Cardiac muscle cell (in vitro differentiated cells and primary cell): ENCODE data around the gene ST14. TPM values are rescaled to one million over a fixed set of nuclear protein-coding genes. Genes with fewer than 3 reads are reported as not detected.

Experiments
- DNase-seq, 2 donors: peaks; one replicate each; pipeline versions ENCODE4 v3.0.0 to v3.0.0-alpha.2; 2010 to 2017; ENCODE audit warnings: low read depth in 1 of 2, low spot score in 1 of 2
- H3K27ac ChIP-seq: fragments of 200-600 bp; sonication (generic); 2 replicates; pipeline ENCODE4 v1.5.1; 2016
- H3K27me3 ChIP-seq: fragments of 200-600 bp; sonication (generic); 2 replicates; pipeline ENCODE4 v1.6.0; 2016; ENCODE audit warnings: control low read depth
- H3K36me3 ChIP-seq: fragments of 200-600 bp; sonication (generic); 2 replicates; pipeline ENCODE4 v1.5.1; 2016; ENCODE audit warnings: control low read depth
- H3K4me1 ChIP-seq: fragments of 200-600 bp; sonication (generic); 2 replicates; pipeline ENCODE4 v1.8.1; 2017; ENCODE audit warnings: low read depth, mild to moderate bottlenecking, mixed run types
- H3K4me3 ChIP-seq: fragments of 200-600 bp; sonication (generic); 2 replicates; pipeline ENCODE4 v1.5.1; 2016; ENCODE audit warnings: mild to moderate bottlenecking
- H3K9me3 ChIP-seq: fragments of 200-600 bp; sonication (generic); 2 replicates; pipeline ENCODE4 v1.5.1; 2017; ENCODE audit warnings: low read depth, mild to moderate bottlenecking, control low read depth
- polyA plus RNA-seq: library from polyadenylated mRNA; unstranded; fragments of >200 nt; fragmentation: Nextera tagmentation; extraction: Ambion mirVana; gene quantifications from 2 replicates; pipeline ENCODE4 v1.2.1, GENCODE V29; 2016
- total RNA-seq: library from RNA; depleted of rRNA; stranded (reverse); fragments of >200 nt; gene quantifications from 2 replicates; pipeline ENCODE4 v1.2.3, GENCODE V29; 2016
- TF ChIP-seq, protein P1 (sequence below): IDR thresholded peaks from 2 replicates; pipeline ENCODE4 v1.5.1; 2012; ENCODE audit warnings: low read depth, mild to moderate bottlenecking, low read length

ST14 gene
- total and polyA plus RNA-seq, 2 experiments from 2014 or later = 0.12 to 0.61 TPM

DNA sequence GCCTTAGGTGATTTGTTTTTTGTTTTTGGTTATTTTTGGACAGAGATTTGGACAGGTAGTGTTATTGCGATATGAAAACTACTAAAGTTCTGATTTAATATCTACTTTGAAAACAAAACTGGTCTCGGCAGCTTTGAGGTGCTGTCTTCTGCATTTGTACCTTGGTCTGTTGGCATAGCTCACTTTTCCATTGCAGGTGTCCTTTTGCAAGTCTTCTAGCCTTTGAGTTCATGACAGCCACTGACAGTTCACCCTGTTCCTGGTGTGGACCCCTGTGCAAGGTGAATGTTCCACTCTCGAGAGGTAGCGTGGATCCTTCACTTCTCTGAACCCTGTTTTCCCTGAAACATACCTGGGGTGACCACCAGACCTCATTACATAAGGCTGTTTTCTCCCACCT, 44.9 kb upstream of the ST14 start:
- Histone ChIP-seq H3K4me3 (no peak overlapping the region), H3K9me3 (no peaks in the 10 kb centered on the region), H3K36me3 (peaks cover 16% of the 10 kb centered on the region), H3K4me1 (peaks cover 4% of the 10 kb centered on the region), H3K27me3 (no peaks in the 10 kb centered on the region), H3K27ac (no peak overlapping the region)
- no peak for DNase-seq
- TF ChIP-seq, protein P1, sequence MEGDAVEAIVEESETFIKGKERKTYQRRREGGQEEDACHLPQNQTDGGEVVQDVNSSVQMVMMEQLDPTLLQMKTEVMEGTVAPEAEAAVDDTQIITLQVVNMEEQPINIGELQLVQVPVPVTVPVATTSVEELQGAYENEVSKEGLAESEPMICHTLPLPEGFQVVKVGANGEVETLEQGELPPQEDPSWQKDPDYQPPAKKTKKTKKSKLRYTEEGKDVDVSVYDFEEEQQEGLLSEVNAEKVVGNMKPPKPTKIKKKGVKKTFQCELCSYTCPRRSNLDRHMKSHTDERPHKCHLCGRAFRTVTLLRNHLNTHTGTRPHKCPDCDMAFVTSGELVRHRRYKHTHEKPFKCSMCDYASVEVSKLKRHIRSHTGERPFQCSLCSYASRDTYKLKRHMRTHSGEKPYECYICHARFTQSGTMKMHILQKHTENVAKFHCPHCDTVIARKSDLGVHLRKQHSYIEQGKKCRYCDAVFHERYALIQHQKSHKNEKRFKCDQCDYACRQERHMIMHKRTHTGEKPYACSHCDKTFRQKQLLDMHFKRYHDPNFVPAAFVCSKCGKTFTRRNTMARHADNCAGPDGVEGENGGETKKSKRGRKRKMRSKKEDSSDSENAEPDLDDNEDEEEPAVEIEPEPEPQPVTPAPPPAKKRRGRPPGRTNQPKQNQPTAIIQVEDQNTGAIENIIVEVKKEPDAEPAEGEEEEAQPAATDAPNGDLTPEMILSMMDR = no peak

DNA sequence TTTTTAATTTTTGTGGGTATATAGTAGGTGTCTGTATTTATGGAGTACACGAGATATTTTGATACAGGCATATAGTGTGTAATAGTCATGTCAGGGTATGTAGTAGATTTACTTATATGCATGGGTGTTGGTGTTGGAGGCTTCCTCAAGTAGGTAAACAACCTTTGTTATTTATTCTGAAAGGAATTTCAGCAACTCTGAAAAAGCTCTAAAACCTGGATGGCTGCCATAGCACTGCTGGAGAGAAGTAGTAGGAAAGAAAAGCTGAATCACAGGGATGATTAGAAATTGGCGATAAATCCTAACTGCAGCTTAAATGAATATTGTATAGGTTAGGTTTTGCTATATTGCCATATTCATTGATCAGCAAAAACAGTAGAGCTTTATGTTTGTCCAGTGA, 44.4 kb upstream of the ST14 start:
- Histone ChIP-seq H3K4me3 (no peak overlapping the region), H3K9me3 (no peaks in the 10 kb centered on the region), H3K4me1 (peaks cover 4% of the 10 kb centered on the region), H3K27ac (no peak overlapping the region), H3K27me3 (no peaks in the 10 kb centered on the region), H3K36me3 (peaks cover 14% of the 10 kb centered on the region)
- DNase-seq = peak in 1 of 2 donors; percentile 64
- TF ChIP-seq, protein P1 = no peak

DNA sequence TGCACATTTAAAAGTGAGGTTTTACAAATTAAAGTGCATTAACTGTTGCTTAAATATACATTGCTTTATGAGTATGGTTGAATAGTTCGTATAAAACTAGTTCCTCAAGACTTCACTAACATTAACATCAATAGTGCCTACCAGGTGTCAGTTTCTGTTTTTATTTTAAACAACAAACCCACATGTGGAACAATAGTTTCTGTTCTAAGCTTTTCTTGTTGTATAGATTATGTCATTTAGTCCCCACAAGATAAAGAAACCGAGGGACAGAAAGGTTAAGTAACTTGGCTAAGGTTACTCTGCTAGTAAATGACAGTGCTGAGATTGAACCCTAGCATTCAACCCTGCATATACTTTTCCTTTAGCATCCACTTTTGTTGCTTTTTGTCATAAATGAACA, 41.4 kb upstream of the ST14 start:
- H3K27ac ChIP-seq = no peak overlapping the region
- H3K27me3 ChIP-seq = no peaks in the 10 kb centered on the region
- TF ChIP-seq, protein P1 = no peak
- H3K4me1 ChIP-seq = peaks cover 9% of the 10 kb centered on the region
- H3K4me3 ChIP-seq = no peak overlapping the region
- no peaks in the 10 kb centered on the region for H3K9me3 ChIP-seq
- H3K36me3 ChIP-seq = peaks cover 10% of the 10 kb centered on the region
- no peak for DNase-seq

DNA sequence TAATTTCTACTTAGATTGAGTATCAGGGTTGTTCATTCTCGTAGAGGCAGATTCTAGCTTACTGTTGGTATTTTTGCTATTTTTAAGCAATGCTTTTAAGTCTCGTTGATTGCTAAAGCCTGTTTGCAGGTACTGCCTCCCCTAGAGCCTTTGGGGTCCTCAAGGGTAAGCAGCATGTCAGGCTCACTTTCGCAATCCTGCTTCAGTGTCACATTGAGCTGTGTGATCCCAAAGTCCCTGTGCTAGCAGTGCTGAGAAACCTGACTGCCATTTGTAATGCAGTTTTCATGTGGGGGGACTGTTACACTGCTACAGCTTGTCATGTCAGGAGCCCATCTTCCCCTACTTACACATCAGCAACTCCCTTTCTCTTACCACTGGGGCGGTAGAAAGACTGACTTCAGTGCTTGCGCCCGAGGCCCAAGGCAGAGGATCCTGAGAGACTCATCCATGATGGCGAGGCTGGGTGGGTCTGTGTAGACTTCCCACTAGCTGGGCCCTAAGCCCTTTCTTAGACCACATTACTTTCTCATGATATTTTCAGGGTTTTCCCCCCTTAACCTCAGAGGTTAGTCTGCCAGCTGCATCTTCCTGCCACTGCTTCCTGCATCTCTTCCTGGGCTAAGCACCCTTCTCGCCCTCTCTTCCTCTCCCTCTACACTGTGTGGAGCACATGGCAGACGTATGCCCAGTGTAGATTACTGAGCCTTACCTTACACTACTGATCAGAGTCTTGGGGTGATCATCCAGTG, 40.8 kb upstream of the ST14 start:
- H3K36me3 ChIP-seq = peaks cover 16% of the 10 kb centered on the region
- no peaks in the 10 kb centered on the region for H3K9me3 ChIP-seq
- no peak overlapping the region for H3K27ac ChIP-seq
- TF ChIP-seq, protein P1 = no peak
- peaks cover 15% of the 10 kb centered on the region for H3K4me1 ChIP-seq
- H3K27me3 ChIP-seq = no peaks in the 10 kb centered on the region
- DNase-seq = no peak
- no peak overlapping the region for H3K4me3 ChIP-seq

DNA sequence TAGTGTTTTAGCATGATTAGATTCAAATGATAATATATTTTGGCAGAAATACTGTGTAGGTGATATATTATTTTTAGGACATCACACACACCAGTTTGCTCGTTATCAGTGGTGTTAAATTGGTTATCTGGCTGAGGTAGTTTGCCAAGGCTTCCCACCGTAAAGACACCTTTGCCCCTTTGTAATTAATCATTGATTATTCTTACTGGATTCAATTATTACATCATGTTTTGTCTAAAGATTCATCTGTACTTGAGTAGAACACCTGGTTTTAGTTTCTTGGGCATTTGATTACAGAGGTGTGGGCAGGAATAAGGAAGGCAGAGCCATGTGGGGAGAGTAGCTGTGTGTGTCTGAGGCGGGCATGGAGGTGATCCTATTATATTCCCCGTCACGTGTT, 39.5 kb upstream of the ST14 start:
- no peak for DNase-seq
- H3K9me3 ChIP-seq = no peaks in the 10 kb centered on the region
- H3K27ac ChIP-seq = no peak overlapping the region
- peaks cover 25% of the 10 kb centered on the region for H3K4me1 ChIP-seq
- H3K36me3 ChIP-seq = peaks cover 16% of the 10 kb centered on the region
- no peak overlapping the region for H3K4me3 ChIP-seq
- TF ChIP-seq, protein P1 = no peak
- H3K27me3 ChIP-seq = no peaks in the 10 kb centered on the region
